RPMI8226 (cell line): Measurements from ENCODE around the gene CNST.
"Not testable (repeated sequence)": the region's sequence is repeated elsewhere in the genome, so short reads cannot be mapped to it uniquely, and the experiment has no call there.

ENCODE experiments used
- DNase-seq: peaks from one replicate; pipeline ENCODE4 v3.0.0-alpha.2; 2015

CNST gene

DNA sequence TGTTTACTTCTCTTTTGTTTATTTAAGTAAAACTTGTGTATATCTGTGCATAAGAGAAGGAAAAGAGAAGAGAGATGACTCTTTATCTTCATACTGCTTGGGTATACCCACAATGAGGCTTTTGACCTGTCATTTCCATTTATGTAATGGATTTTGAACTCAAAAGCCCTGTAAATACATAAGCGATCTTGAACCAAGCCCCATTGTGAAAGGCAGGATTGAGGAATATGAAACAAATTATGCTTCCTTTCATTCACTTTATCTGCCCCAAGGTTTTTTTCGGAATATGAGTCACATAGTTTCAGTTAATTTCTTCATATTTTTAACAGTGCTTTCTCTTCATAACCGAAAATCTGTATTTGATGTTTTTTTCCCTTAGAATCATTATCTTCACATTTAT is 21.4 kb downstream of the CNST start:
- no peak for DNase-seq

DNA sequence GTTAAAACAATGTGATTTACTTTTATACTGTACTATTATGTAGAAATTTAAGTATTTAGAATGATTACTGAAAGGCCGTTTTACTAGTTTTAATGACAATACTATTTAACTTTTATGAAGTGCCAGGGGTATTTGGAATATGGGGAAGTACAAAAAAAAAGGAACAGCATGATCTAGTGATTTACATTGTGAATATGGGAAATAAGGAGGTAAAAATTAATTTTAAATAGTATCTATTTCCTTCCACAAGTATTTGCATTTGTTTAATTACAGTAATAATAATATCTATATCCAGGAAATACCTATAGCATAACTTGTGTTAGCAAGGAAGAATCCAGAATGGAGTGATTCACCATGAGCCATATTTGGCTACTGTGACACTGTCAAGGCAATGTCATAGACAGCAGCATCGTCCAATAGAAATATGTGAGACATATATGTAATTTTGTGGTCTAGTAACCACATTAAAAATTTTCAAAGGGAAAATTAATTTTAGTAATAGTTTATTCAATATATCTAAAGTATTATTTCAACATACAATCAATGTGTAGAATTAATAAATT is 22.0 kb downstream of the CNST start:
- DNase-seq = no peak

DNA sequence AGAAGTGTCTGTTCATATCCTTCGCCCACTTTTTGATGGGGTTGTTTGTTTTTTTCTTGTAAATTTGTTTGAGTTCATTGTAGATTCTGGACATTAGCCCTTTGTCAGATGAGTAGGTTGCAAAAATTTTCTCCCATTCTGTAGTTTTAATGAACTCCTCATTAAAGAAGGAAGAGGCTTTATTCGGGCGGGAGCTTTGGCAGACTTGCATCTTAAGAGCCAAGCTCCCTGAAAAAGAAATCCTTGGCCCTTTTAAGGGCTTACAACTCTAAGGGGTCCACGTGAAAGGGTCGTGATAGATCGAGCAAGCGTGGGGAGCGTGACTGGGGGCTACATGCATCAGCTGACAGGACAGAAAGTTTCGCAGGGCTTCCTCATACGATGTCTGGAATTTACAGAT is 23.7 kb downstream of the CNST start:
- not testable (repeated sequence) for DNase-seq

DNA sequence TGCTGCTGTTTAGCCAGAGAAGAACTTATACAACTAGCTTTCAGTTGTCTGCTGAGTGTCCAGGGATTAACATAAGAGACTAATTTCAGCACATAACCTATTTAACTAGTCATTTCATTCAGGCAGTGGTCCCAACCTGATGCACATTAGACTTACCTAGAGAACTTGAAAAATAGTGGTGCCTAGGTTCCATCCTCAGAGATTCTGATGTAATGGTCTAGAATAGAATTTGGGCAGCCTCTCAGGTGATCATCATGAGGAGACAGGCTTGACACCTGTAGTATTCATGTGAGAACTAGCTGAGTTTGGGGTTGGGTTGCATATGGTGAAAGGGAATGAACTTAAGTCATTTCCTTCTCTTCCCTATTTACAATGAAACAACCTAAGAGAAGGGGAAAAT is 24.8 kb downstream of the CNST start:
- DNase-seq = no peak

DNA sequence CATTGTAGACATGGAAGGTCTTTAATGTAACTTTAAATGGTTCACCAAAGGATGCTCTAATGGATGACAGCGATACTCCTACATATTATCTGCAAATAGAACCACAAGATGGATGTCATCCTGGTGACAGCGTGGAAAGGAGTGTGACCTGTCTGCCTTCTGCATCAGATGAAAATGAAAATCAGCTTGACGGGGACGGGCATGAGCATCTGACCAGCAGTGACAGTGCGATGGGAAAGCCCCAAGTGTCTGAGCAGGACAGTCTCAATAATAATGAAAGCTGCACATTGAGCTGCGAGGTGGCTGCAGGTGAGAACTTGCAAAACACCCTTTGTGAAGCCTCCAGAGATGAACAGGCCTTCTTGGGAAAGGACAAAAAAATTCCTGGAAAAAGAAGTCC is 25.2 kb downstream of the CNST start:
- DNase-seq = no peak

DNA sequence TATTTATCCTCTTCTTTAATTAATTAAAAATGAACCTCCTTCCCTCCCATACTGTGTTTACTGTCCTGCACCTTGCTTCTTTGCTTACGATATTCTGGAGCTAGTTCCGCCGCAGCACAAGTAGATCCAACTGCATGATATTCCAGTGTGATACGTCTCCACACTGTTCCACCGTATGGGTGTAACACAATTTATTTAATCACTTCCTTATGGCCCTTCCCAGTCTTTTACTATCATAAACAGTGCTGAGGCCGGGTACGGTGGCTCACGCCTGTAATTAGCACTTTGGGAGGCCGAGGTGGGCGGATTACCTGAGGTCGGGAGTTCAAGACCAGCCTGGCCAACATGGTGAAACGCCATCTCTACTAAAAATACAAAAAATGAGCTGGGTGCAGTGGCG is 25.7 kb downstream of the CNST start:
- DNase-seq = no peak

DNA sequence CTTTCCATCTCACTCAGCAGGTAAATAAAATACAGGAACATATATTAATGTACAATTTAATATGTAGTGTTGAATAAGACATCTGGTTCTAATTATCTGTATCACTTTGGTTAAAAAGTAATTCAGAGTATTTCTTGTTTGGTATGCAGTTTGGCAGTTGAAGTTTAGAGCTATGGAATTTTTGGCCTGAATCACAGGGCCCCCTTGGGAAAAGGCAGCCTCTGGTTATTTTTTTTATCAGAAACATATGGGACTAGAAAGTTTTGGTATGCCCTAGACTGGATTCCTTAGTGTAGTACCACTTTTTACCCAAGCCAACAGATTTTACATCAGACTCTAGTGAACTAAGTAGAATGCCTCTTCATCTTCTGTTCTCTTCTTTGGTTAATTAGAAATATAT is 26.4 kb downstream of the CNST start:
- DNase-seq = no peak

DNA sequence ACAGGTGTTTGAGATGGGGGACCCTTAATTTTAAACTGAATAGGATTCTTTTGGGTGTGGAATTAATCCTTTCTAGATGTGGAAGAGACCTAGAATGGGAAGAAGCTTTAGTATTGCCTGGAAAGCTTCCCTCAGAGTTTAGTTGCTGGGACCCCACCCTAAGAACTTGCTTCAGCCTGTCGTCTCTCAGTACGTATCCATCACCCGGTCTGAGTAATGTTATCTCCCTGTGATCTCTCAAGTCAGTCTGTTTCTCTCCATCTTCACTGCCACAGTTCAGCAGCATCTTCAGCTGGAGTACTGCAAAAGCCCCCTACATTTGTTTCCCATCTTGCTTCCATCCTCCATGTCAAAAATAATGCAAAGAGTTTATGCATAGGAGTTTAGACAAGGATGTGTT is 28.9 kb downstream of the CNST start:
- no peak for DNase-seq

DNA sequence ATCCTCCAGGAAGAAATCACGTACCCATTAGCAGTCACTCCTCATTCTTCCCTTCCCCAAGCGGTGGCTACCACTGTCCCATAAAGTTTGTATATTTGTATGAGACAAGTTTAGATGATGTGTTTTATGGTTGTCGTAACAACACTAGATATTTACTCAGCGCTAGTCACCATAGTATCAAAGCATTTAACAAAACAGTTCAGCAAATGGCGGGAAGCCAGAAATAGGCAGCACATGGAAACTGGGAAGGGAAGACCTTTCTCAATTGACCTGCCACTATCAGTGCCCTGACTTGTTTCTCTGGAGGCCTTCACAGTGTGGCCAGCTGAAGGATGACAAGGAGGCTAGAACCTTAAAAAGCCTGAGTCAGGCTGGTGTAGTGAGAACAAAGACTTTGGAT is 31.1 kb downstream of the CNST start:
- no peak for DNase-seq

DNA sequence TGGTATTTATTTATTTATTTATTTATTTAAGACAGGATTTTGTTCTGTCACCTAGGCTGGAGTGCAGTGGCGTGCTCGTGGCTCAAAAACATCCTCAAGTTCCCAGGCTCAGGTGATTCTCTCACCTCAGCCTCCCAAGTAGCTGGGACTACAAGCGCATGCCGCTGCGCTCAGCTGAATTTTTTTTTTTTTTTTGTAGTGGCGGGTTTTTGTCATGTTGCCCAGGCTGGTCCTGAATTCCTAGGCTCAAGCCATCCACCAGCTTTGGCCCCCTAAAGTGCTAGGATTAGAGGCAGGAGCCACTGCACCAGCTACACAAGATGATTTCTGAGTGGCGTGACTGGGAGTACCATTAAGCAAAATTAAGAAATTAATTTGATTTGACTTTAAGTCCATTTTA is 31.7 kb downstream of the CNST start:
- DNase-seq = no peak

DNA sequence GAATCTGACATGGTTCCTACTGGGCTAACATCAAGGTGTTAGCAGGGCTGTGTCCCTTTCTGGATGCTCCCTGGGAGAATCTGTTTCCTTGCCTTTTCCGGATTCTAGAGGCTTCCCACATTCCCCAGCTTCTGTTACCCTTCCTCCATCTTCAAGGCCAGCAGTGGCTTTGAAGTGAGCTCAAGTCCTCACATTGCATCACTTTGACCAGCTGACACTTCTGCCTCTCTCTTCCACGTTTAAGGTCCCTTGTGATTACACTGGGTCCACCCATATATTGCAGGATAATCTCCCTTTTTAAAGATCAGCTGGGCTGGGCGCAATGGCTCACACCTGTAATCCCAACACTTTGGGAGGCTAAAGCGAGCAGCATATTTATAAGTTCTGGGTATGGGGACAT is 33.1 kb downstream of the CNST start:
- no peak for DNase-seq

DNA sequence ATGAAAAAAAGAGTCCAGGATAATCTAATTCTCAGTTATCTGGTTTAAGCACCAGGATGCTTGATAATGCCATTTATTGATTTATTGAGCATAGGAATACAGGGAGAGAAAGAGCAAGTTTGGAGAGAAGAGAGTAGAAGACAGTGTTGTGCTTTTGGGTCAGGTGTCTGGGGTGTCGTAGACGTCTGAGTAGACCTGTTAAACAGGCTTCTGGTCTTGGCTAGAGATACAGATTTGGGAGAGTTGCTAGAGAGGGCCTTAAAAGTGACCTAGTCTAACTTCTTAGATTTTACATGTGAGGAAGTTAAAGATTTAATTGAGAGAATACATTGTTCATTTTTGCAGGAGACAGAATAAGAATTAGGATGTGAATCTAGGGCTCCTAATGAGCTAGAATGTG is 34.3 kb downstream of the CNST start:
- DNase-seq = no peak

DNA sequence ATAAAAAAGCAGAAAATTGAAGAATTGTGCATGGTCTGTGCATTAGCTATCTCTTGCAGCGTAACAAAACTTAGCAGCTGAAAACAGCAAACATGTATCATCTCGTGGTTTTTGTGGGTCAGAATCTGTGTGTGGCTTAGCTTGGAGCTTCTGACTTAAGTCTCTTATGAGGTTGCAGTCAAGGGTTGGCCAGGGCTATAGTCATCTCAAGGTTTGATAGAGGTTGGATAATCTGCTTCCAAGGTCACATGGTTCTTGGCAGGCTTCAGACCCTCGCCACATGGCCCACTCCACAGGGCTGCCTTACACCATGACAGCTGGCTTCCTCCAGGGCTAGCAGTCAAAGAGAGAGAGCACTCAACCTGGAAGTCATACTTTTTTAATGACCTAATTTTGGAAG is 35.9 kb downstream of the CNST start:
- DNase-seq = no peak

DNA sequence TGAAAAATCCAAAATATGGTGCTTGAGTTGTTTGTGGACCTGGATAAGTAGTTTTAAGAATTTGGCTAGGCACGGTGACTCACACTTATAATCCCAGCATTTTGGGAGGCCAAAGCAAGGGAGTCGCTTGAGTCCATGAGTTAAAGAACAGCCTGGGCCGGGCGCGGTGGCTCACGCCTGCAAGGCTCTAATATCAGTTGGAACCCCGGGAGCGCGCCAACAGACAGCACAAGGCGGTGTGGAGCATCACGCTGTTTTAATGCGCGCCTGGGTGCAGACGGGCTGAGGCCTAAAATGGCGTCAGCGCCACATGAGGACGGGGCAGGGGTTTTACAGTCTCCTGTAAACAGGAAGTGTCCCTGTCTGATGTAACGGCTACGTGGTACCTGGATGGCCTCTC is 39.0 kb downstream of the CNST start:
- not testable (repeated sequence) for DNase-seq

DNA sequence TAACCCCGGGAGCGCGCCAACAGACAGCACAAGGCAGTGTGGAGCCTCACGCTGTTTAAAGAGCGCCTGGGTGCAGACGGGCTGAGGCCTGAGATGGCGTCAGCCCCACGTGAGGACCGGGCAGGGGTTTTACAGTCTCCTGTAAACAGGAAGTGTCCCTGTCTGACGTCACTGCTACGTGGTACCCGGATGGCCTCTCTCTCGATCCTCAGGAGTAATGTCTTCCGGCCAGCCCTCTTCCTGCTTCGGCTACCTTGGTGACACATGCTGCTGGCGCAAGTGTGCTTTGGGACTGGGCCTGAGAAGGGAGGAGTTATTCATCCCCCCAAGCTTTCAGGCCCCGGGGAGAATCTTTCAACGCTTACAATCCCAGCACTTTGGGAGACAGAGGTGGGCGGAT is 41.2 kb downstream of the CNST start:
- DNase-seq = no peak

DNA sequence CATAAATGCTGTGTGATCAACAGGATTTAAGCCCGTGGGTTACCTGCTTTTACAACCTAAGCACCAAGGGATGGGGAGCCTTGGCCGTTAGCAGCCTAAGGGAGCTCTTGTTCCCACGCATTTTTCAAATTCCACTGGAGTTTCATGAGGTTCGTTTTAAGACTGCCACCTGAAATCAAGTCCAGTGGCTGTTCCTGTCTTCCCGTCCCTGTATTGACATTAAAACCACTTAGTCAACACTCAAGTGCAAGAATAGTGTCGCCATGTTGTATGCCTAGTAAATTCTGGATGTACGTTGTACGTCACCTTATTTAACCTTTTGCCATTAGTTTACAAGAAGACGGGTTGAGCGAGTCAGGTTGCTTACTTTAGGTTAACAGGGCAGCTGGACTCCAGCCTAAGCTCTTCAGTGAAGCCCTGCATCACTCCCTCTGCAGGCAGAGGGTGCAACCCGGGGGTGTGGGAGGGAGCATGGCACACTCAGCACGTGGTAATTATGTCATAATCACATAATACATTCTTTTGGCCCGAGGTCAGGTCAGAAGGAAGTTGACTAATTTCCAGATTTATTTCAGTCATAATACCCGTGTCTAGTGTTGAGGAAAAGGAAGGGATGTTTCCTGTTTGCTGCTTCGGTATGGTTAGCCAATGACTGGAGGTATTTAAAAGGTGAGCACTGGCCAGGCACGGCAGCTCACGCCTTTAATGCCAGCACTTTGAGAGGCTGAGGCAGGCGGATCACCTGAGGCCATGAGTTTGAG is 42.5 kb downstream of the CNST start:
- no peak for DNase-seq

DNA sequence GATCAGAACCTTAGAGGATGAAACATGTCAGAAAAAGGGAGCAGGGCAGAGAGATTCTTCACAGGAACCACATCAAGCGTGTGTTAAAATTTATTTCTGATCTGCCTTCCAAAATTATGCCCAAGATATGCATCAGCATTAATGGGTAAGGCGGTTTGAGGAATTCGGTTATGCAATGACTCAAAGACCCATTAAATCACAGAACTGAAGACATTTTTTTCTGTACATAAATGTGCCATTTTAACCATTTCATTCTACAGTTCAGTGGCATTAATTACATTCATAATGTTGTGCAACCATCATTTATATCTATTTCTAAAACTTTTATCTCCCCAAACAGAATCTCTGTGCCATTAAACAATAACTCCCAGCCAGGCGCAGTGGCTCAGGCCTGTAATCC is 43.4 kb downstream of the CNST start:
- DNase-seq = no peak

DNA sequence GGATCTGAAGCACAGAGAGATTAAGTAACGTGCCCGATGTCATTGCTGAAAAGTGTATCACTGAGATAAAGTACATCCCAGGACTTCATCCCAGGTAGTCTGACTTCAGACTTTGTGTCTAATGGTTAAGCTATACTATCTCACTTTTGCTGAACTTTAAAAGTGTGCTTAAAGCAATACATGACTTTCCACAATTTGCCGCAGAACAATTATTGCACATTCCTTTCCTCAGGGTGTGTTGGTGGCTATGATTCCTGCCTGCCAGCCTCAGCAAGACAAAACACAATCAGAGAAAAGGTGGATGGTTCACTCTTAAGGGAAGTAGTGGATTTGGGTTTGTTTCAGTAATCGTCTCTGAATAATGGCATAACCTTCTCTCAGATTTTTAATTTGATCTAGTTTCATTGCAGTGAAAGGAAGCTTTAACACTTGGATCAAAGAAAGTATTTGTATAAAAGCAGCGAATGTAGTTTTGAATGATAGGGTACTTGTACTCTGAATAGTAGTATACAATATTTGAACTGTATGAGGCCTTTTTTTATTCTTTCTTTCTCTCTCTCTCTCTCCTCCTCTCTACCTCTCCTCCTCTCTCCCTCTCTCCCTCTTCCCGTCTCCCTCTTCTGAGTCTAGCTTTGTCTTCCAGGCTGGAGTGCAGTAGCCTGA is 47.0 kb downstream of the CNST start:
- DNase-seq = no peak

DNA sequence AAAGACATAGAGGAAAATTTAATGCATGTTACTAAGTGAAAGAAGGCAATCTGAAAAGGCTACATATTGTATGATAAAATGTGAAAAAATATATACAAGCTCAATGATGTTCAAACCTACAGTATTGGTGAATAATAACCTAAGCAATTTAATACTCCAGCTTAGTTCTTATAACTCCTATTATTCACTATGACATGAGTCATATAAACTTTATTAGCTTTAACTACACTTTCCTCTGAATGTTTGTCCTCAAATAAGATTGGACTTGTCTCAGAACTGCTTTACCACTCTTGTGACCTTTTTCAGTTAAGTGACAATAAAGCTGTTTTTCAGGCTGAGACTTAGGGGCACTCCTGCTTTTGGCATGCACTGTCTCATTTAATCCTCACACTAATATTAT is 50.9 kb downstream of the CNST start:
- DNase-seq = no peak

DNA sequence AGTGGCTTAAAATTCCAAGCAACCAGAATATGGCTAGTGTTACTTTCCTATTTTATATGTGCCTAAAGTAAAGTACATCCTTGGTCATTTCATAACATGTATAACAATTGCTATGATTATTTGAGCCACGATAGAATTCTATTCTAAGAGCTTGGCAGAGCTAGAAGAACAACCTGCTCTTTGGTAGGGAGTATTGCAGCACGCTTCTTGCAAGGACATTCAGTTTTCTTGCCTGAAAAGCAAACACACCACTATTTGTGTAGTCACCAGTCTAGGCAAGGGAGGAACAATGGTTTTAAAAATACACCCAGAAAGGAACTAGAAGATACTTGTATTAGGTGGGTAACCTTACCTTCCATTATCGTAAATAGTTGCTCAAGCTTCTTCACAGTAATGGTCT is 51.5 kb downstream of the CNST start:
- DNase-seq = no peak

DNA sequence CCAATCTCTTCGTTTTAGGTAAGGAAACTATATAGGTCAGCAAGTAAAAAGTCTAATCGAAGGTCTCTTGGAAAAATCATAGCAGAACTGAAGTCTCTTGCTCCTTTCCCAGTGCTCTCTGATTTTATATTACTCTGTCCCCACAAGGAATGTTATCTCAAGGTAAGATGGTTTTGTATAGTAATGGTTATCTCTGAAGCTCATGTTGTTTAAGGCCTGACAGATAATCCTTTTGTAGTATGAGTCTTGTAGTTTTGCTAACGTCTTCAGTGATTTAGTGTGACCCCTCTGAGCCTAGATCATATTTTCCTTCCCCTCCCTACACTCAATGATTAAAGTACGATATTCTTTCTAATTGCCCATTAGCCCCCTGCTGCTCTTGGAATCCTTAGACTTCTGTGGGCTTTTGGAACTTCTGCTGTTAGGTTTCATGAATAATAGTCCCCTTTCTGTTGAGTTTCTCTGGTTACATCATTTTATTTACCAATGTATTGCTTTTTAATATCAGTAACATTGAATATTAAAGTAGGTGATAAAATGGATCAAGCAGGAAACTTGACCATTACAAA is 52.1 kb downstream of the CNST start:
- DNase-seq = no peak

DNA sequence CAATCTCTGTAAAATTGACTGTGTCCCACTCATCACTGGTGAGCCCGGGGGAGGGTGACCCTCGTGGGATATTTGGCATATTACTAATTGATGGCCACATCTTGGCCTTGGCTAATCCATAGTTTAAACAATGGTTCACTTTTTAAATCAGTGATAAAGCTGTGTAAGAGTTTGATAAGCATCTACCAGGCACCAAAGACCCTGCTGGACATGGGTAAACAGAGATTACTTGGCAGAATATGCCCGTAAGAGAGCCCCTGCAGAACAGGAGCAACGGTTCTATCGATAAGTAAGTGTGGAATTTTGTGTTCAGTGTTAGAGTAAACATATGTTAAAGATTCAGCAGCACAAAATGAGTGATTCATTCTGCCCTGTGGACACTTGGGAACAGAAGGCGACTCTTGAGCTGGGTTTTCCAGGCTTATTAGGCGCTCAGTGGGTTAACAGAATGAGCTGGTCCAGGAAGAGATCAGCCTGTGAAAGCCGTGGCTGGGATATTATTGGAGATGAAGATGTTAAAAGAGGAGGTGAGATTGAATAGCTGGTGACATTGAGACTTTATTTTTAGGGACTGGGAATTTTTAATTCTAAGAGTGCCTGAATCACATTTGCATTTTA is 55.9 kb downstream of the CNST start:
- no peak for DNase-seq

DNA sequence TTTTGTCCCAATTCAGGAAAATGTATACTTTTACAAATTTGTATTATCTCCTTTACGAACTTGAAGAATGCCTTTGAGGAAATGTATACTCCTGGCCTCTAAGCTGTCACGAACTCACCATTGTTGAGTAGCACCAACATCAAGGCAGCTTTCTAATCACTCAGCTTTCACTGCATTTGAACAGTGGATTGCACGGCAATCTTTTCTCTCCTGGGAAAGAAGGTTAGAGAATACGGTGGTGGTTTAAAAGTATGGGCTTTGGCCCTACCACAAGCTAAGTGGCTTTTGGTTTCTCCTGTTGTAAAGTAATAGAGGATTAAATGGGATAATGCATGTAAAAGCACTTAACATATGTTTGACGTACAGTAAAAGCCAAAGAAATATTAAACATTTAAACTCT is 57.8 kb downstream of the CNST start:
- no peak for DNase-seq

DNA sequence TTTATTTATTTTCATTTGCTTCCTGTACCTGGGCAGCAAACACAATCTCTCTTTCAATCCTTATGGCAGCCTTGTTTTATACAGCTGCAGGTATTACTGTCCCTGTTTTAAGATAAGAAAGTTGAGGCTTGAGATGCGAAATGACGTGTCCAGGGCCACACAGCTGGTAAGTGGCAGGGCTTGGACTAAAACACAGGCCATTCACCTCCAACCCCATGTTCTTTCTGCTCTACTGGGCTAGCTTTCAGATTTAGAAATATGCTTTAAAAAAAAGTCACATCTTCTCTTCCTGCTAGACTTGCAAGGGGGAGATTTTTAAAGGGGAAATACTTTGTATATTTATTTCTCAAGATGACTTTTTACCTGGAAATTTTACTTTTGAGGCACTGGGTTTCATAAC is 62.8 kb downstream of the CNST start:
- DNase-seq = no peak
